Osteocyte (in vitro differentiated cells): Measurements from ENCODE around the gene EFCAB12. TPM values are rescaled to one million over a fixed set of nuclear protein-coding genes. Genes with fewer than 3 reads are reported as not detected.

Experiments
- DNase-seq: peaks from one replicate; pipeline ENCODE4 v3.0.0; 2021; ENCODE audit warnings: mixed read lengths; ENCODE audit not compliant: unreplicated experiment; ENCODE audit errors: extremely low spot score
- H3K27ac Mint-ChIP-seq: one replicate; pipeline ENCODE4 v1.8.0; 2021; ENCODE audit warnings: mild to moderate bottlenecking, mixed read lengths; ENCODE audit not compliant: unreplicated experiment
- H3K27me3 Mint-ChIP-seq: one replicate; pipeline ENCODE4 v1.8.0; 2021; ENCODE audit warnings: mixed read lengths; ENCODE audit not compliant: unreplicated experiment
- H3K36me3 Mint-ChIP-seq: one replicate; pipeline ENCODE4 v1.8.0; 2021; ENCODE audit warnings: mixed read lengths; ENCODE audit not compliant: unreplicated experiment
- H3K4me1 Mint-ChIP-seq: one replicate; pipeline ENCODE4 v1.8.0; 2021; ENCODE audit warnings: mixed read lengths; ENCODE audit not compliant: unreplicated experiment
- H3K4me3 Mint-ChIP-seq: one replicate; pipeline ENCODE4 v1.8.0; 2021; ENCODE audit warnings: mild to moderate bottlenecking, moderate library complexity, mixed read lengths; ENCODE audit not compliant: unreplicated experiment
- H3K9me3 Mint-ChIP-seq: one replicate; pipeline ENCODE4 v1.8.0; 2021; ENCODE audit warnings: mixed read lengths; ENCODE audit not compliant: unreplicated experiment
- CTCF ChIP-seq: fragments of 200-600 bp; sonication (generic); IDR thresholded peaks from 2 replicates; pipeline ENCODE4 v1.5.0; 2021; ENCODE audit warnings: antibody characterized with exemption, mild to moderate bottlenecking, moderate library complexity
- total RNA-seq: library from RNA; stranded (reverse); gene quantifications from 2 replicates; pipeline ENCODE4 v1.2.1, GENCODE V29; 2021

Gene EFCAB12
- total RNA-seq, 1 donor from 2014 or later, result 0.30 TPM

- no peaks in the 10 kb centered on the region for H3K9me3 Mint-ChIP-seq
- DNase-seq, result no peak
- H3K4me3 Mint-ChIP-seq, result no peak overlapping the region
- no peak overlapping the region for H3K27ac Mint-ChIP-seq
- TF ChIP-seq CTCF, result no peak
- peaks cover 14% of the 10 kb centered on the region for H3K27me3 Mint-ChIP-seq
- H3K4me1 Mint-ChIP-seq, result no peaks in the 10 kb centered on the region
- no peaks in the 10 kb centered on the region for H3K36me3 Mint-ChIP-seq
Observed at GRCh38 chr3:129371041-129371826, 57.2 kb downstream of the EFCAB12 start.

- Mint-ChIP-seq H3K27me3 (peaks cover 14% of the 10 kb centered on the region), H3K36me3 (no peaks in the 10 kb centered on the region), H3K4me1 (no peaks in the 10 kb centered on the region), H3K4me3 (no peak overlapping the region), H3K27ac (no peak overlapping the region), H3K9me3 (no peaks in the 10 kb centered on the region)
- no peak for TF ChIP-seq CTCF
- no peak for DNase-seq
Observed at GRCh38 chr3:129370248-129370964, 58.0 kb downstream of the EFCAB12 start.

GRCh38 chr3:129369711-129370110 is 58.7 kb downstream of the EFCAB12 start:
- no peak overlapping the region for H3K27ac Mint-ChIP-seq
- DNase-seq, result no peak
- H3K36me3 Mint-ChIP-seq, result no peaks in the 10 kb centered on the region
- H3K9me3 Mint-ChIP-seq, result no peaks in the 10 kb centered on the region
- H3K4me1 Mint-ChIP-seq, result no peaks in the 10 kb centered on the region
- no peak overlapping the region for H3K4me3 Mint-ChIP-seq
- peaks cover 14% of the 10 kb centered on the region for H3K27me3 Mint-ChIP-seq
- no peak for TF ChIP-seq CTCF

- Mint-ChIP-seq H3K9me3 (no peaks in the 10 kb centered on the region), H3K4me3 (no peak overlapping the region), H3K27ac (no peak overlapping the region), H3K36me3 (no peaks in the 10 kb centered on the region), H3K4me1 (no peaks in the 10 kb centered on the region), H3K27me3 (peaks cover 11% of the 10 kb centered on the region)
- no peak for DNase-seq
- no peak for TF ChIP-seq CTCF
Observed at GRCh38 chr3:129367821-129368220, 60.6 kb downstream of the EFCAB12 start.

- Mint-ChIP-seq H3K4me3 (no peak overlapping the region), H3K4me1 (no peaks in the 10 kb centered on the region), H3K27me3 (peaks cover 6% of the 10 kb centered on the region), H3K9me3 (no peaks in the 10 kb centered on the region), H3K27ac (no peak overlapping the region), H3K36me3 (no peaks in the 10 kb centered on the region)
- no peak for DNase-seq
- TF ChIP-seq CTCF, result no peak
Observed at GRCh38 chr3:129366312-129366831, 62.1 kb downstream of the EFCAB12 start.
